ENCODE results near the gene QPCTL. TPM values are rescaled to one million over a fixed set of nuclear protein-coding genes. Genes with fewer than 3 reads are reported as not detected.

The QPCTL gene
- total RNA-seq, 1 donor: 17.8 TPM

Small RNA genes within 50 kb of the gene (small RNA-seq; reads per million reads assigned to genes)
- gene MIR642A (0.20 reads per million), gene RN7SL836P (not detected)

Other genes with a start within 250 kb of the QPCTL start
- 300 TPM for gene FOSB, start 224.7 kb upstream of the QPCTL start, total RNA-seq
- 11.8 TPM for gene RTN2, start 195.6 kb upstream of the QPCTL start, total RNA-seq
- gene PPM1N, start 194.2 kb upstream of the QPCTL start, total RNA-seq: 1.9 TPM
- gene VASP, start 185.2 kb upstream of the QPCTL start, total RNA-seq: 116 TPM
- gene OPA3, start 107.9 kb upstream of the QPCTL start, total RNA-seq: 5.9 TPM
- not detected for gene GPR4, start 90.5 kb upstream of the QPCTL start, total RNA-seq
- gene EML2, start 53.3 kb upstream of the QPCTL start, total RNA-seq: 34.2 TPM
- under 0.01 TPM for gene GIPR, start 24.4 kb upstream of the QPCTL start, total RNA-seq
- gene SNRPD2, start 713 bp upstream of the QPCTL start, total RNA-seq: 215 TPM
- gene FBXO46, start 38.2 kb downstream of the QPCTL start, total RNA-seq: 19.1 TPM
- gene MEIOSIN, start 40.8 kb downstream of the QPCTL start, total RNA-seq: not detected
- 1.6 TPM for gene SIX5, start 76.6 kb downstream of the QPCTL start, total RNA-seq
- 1.1 TPM for gene DMPK, start 89.8 kb downstream of the QPCTL start, total RNA-seq
- 8.3 TPM for gene DMWD, start 100.2 kb downstream of the QPCTL start, total RNA-seq
- 0.27 TPM for gene RSPH6A, start 122.6 kb downstream of the QPCTL start, total RNA-seq
- 69.5 TPM for gene SYMPK, start 170.5 kb downstream of the QPCTL start, total RNA-seq
- 1.6 TPM for gene FOXA3, start 171.7 kb downstream of the QPCTL start, total RNA-seq
- 37.7 TPM for gene IRF2BP1, start 193.5 kb downstream of the QPCTL start, total RNA-seq
- gene MYPOP, start 209.9 kb downstream of the QPCTL start, total RNA-seq: 3.2 TPM
- not detected for gene NANOS2, start 222.1 kb downstream of the QPCTL start, total RNA-seq